NCI-H524 (cell line): ENCODE results near the gene CYP4F8.

ENCODE experiments used
- DNase-seq, 2 experiments: peaks; one replicate each; lab custom pipeline; 2025; lab: John Stamatoyannopoulos, UW

The CYP4F8 gene

DNA sequence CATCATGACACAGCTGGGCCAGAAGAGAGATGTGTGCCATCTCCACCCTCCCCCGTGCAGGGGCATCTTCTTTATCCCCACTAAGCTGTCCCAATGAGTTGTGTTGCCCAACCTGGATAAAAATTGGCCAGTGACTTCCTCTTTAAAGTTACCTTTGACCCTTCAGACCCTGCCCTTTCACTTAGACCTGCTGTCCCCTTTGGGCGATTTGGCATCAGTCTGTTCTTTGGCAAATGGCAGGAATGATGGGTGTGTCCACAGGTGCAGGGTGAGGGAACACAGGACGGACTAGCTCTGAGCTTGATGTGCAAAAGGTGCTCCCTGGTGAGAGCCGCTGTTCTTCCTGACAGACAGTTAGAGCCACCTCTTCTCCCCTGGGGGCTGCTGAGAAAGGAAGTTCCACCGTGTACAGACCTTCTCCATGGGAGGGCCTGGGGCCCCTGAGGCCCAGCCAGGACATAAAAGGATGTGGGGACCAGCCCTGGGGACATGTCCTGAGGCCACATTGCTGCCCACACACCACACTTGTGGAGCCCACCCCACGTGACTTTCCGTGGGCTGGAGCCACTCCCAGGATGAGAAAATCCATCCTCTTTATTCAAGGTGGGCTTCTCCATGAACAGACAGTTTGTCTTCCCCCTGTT, 1.7 kb downstream of the CYP4F8 start:
- DNase-seq, result no peak

DNA sequence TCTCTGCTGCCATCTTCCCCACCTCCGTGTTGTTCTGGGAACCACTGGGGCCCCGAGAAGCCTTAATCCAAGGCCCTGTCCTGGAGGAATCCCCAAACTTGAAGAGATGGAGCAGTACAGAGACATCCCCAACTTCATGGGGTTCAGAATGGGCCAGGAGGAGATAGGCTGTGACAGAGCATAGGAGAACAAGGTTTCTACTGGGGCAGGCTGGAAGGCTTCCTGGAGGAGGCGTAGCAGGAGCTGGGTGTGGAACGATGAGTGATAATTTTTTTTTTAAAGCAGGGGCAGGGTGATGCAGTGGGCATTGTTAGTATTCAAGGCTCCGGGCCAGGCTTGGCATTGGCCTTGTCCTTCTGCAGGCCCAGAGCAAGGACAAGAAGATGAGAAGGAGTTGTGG, 3.3 kb downstream of the CYP4F8 start:
- no peak for DNase-seq

- no peak for DNase-seq
Observed at GRCh38 chr19:15621801-15622200, 6.8 kb downstream of the CYP4F8 start.

GRCh38 chr19:15622991-15623390, 8.0 kb downstream of the CYP4F8 start:
- no peak for DNase-seq

DNA sequence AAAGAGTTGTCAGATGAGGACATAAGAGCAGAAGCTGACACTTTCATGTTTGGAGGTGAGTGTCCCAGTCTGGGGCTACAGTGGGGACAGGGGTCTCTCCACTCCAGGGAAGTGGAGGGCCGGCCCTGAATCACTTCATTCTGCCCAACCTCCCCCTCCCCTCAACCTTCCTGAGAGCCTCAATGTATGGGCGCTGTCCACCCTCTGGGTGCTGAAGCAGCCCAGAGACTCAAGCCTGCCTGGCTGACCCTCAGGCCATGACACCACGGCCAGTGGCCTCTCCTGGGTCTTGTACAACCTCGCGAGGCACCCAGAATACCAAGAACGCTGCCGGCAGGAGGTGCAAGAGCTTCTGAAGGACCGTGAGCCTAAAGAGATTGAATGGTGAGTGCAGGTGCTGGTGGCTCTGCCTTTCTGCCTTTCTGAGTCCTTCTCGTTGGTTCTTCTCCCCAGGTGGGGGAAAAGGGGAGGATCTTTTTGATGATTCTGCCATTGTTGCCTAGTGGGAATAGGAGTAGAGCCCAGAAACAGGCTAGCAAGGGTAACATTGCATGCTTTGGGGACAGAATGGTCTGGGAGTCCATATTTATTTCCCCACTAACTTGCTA, 8.8 kb downstream of the CYP4F8 start:
- DNase-seq, result no peak

DNA sequence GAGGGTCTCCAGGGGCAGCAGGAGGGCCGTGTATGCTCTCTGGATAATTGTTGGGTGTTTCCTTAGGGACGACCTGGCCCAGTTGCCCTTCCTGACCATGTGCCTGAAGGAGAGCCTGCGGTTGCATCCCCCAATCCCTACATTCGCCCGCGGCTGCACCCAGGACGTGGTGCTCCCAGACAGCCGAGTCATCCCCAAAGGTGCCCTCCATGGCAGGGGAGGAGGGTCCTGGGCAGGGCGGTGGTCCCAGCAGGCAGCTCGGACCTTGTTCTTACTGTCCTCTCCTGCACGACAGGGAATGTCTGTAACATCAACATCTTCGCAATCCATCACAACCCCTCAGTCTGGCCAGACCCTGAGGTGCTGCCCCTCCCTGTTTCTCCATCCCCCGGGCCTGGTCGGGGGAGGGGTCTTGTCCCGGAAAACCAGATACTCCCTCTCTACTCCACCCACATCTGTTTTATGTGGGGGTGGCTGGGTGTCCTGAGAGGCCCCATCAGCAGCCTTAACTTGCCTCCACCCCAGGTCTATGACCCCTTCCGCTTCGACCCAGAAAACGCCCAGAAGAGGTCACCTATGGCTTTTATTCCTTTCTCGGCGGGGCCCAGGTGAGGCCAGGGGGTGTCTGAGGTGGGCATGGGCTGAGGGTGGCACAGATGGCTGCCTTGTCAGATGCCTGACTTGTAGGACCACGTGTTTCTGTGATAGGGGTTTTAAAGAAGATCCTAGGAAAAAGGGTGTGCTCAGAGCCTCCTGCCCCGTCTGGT, 13.4 kb downstream of the CYP4F8 start:
- DNase-seq, result no peak

DNA sequence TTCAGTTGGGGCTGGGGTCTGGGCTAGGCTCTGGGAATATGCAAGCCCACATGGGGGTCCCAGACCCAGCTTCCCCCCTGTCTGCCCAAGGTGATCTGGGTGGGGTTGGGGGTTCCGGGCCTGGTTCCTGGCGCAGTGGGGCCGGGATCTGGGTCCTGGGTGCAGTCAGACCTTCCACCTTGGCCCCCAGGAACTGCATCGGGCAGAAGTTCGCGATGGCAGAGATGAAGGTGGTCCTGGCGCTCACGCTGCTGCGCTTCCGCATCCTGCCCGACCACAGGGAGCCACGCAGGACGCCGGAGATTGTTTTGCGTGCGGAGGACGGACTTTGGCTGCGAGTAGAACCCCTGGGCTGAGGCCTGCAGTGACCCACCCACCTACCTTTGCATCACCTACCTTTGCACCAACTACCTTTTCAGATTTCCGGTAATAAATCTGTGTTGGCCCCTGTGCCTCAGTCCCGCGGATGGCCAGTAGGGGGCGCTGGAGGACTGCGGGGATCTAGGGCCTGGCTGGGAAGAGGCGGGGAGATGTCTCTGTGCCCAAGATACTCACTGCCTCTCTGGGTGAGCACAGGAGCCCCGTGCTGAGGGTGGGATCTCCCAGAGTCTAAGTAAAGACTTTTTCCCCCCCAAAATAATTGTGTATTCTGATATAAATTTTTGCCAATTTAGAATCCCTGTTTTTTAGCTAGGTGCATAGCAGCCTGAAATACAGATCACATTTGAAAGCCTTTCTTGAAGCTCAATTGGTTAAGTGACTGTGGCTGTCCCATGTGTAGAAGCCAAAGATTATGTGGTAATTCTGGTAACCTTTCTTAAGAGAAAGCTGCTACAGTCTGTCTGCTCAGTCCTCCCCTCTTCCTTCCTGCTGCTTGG, 14.2 kb downstream of the CYP4F8 start:
- DNase-seq, result peak; percentile 31 to 50

DNA sequence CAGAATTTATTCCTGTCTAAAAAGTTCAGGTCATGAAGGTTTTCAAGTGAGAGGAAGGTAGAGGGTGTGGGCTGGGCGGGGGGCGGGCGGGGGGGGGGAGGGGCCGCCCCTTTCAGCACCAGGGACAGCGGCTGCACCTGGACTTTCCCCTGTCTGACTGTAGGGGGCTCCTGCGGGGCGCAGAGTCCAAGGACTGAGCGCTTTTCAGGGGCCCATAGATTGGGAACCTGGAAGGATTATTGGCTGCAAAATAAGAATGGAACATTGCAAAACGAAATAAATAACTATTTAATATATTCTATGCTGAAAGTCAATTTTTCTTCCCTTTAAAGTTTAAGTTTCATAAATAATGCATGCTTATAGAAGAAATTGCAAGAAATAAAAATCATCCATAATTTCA, 16.8 kb downstream of the CYP4F8 start:
- DNase-seq, result peak in 1 of 2 experiments; percentile 17

DNA sequence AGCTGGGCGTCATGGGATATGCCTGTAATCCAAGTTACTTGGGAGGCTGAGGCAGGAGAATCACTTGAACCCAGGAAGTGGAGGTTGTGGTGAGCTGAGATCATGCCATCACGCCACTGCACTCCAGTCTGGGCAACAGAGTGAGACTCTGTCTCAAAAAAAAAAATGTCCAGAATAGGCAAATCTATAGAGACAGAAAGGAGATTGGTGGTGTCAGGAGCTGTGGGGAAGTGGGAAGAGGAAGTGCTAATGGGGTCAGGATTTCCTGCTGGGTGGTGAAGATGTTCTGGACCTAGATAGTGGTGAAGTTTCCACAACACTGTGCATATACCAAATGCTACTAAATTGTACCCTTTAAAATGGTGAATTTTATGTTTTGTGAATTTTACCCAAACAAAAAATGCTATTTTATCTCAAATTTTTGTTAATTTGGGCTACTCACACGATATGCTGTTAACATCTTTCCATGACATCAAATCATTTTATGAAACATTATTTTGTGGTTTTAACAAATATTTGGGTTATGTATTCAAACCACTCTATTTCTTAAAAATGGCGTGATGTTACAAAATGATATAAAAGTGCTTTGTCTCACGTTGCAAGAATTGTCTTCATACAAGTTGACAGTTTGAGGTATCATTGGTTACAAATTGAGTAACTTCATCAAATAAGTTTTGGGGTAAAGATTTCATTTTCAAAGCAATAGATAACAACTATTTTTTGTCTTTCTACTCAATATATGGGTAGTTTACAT, 18.2 kb downstream of the CYP4F8 start:
- DNase-seq, result no peak

DNA sequence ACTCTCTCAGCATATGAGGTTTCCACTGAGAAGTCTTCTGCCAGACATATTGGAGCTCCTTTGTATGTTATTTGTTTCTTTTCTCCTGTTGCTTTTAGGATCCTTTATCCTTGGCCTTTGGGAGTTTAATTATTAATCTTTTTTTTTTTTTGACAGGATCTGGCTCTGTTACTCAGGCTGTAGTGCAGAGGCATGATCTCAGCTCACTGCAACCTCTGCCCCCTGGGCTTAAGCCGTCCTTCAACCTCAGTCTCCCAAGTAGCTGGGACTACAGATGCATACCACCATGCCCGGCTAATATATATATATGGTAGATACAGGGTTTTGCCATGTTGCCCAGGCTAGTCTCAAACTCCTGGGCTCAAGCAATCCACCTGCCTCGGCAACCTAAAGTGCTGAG, 19.1 kb downstream of the CYP4F8 start:
- no peak for DNase-seq

DNA sequence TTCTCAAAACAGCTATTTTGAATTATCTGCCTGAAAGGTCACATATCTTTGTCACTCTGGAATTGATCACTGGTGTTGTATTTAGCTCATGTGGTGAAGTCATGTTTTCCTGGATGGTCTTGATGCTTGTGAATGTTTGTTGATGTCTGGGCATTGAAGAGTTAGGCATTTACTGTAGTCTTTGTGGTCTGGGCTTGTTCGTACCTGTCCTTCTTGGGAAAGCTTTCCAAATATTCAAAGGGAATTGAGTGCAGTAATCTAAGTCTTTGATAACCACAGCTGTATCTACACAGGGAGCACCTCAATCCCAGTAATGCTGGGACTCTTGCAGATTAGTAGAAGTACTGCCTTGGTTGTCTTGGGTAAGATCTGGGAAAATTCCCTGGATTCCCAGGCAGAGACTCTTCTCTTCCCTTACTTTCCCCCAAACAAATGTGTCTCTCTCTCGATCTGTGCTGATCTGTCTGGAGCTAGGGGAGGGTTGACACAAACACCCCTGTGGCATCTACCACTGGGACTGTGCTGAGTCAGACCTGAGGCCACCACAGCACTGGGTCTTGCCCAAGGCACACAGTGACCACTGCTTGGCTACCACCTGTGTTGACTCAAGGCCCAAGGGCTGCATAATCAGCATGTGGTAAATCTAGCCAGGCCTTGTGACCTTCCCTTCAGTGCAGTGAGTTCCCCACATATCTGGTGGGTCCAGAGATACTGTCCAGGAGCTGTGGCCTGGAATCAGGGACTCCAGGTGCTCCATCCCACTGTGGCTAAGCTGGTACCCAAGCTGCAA, 20.2 kb downstream of the CYP4F8 start:
- no peak for DNase-seq

DNA sequence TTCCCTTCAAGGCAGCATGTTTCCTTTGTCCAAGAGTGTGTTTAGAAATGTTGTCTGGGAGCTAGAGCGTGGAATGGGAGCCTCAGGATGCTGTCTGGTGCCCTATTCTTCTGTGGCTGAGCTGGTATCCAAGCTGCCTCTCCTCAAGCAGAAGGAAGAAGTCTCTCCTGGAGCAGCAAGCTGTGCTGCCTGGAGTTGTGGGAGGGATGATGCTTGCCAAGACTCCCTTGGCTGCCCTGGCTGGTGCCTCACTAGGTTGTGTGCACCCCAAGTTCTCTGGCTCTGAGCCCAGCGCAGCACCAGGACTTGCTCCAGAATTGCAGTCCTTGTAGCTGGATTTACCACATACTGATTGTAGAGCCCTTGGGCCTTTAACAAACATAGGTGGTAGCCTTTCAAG, 21.0 kb downstream of the CYP4F8 start:
- no peak for DNase-seq

DNA sequence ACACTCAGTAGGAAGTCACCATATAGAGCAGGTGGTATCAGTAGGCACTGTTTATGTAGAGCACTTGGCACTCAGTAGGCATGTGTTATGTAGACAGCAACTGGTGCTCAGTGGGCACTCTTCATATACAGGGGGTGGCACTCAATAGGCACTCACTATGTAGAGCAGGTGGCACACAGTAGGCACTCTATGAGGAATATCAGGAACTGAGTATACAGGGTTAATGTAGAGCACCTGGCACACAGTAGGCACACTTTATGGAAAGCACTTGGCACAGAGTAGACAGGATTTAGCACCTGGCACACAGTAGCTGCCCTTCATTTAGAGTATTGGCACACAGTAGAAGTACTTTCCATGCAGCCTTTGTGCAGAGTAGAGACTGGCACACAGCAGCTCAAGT, 24.6 kb downstream of the CYP4F8 start:
- no peak for DNase-seq

GRCh38 chr19:15640294-15640903, 25.4 kb downstream of the CYP4F8 start, which contains the start of gene CYP4F3:
CYP4F3 (plus strand) TSS chr19:15640897; CDS start chr19:15641416, 519 bp downstream.
- DNase-seq, result peak in 1 of 2 experiments; percentile 5

- no peak for DNase-seq
Observed at GRCh38 chr19:15640904-15641597, 26.0 kb downstream of the CYP4F8 start.

- DNase-seq, result no peak
Observed at GRCh38 chr19:15641901-15642491, 27.0 kb downstream of the CYP4F8 start.

DNA sequence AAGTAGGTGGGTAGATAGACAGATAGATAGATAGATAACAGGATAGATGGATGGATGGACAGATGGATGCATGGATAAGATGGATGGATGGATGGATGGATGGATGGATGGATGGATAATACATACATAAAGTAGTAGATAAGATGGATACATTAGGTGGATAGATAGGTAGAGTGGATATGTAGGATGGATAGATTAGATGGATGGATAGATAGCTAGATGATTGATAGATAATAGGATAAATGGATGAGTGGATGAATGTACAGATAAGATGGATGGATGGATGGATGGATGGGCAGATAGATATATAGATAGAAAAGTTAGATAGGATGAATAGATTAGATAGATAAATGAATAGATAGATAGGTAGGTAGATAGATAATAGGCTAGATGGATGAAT, 27.8 kb downstream of the CYP4F8 start:
- no peak for DNase-seq

GRCh38 chr19:15643387-15643786, 28.4 kb downstream of the CYP4F8 start:
- DNase-seq, result no peak

GRCh38 chr19:15644066-15644741, 29.2 kb downstream of the CYP4F8 start:
- DNase-seq, result no peak
